Smooth muscle cell of trachea (primary cell): ENCODE measurements around the gene CBS. TPM values are rescaled to one million over a fixed set of nuclear protein-coding genes. Genes with fewer than 3 reads are reported as not detected.

Experiments
- total RNA-seq: library from RNA; depleted of rRNA; stranded (reverse); fragments of >200 nt; gene quantifications from 2 replicates; pipeline ENCODE4 v1.2.1, GENCODE V29; 2014

The CBS gene
- total RNA-seq = 47.0 and 58.5 TPM in 2 replicates

DNA sequence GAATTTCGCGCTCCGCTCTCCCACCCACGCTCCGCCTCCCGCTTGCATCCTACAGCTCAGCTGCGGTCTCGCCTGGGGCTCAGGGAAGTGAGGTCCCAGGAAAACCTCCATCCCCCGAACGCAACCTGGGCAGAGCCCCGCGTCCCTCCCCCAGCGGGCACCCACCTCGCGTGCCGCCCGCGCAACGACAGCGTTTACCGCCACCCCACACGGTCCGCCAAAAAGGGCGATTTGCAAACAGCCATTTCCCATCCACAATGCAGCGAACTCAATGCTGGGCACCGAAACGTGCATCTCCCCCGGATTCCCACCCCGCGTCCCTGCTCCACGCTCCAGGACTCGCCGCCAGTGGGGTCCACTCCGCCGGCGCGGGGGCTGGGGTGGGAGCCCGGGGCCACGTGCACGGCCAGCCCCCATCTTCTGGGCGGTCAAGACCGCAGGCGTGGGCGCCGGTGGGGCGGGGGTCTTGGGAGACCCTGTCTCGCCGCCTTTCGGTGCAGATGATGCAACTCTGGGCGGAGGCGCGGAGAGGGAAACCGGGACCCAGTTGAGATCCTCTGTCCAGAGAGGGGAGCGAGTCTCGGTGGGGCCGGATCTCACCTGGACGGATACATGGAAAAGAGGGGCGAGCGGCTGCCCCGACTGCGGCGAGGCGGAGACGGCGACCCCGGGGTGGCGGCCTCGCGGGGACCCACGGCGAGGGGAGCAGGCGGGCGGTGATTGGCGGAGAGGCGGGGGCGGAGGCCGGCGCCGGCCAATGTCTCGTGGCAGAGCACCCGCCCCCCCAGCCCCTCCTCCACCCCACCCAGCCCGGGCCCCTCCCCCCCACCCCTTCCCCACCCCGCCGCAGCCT lies at the start of gene CBS:
CBS (minus strand) TSS at position 666 of the 853 bp plus-strand sequence. CDS start 3,642 bp downstream, outside the sequence.

DNA sequence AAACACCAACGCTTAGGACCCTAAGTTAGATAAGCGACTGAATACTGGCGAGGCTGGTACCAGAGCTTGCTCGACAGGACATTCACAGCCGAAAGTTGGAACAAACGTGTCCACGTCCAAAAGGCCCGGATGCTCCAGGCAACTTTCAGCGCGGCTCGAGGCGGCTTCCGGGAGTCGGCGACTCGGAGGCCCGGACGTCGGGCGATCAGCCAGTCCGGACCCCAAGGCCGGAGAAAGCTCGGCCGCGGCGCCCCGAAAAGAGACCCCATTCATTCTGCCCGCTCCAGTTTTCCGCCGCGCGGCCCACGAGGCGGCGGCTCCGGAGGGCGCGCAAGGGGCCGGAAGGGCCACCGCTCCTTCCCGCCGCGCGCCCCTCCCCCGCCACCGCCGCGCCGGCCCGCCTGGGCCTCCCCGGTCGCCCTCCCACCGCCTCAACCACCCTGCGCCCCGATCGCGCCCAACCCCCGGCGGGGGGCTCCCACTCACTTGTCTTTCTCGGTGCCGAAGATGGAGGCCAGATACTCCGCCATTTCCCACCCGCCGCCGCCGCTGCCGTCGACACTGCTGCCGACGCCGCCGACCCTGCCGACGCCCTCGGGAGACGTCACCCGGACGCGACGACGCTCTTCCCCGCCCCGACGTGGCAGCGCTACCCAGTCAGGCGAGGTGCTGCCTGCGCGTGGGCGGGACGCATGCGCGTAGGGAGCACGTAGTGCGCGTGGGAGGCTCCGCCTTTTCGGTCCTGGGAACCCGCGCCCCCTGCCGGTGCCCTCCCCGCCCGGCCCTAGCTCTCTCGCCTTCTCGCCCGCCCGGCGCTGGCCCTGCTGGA lies 31.5 kb upstream of the CBS start, which contains the start of gene U2AF1:
U2AF1 (minus strand) TSS at position 606 of the 829 bp plus-strand sequence; CDS start at position 530, 76 bp downstream.

Other genes starting within 250 kb of the CBS start
- gene WDR4, start 196.3 kb downstream of the CBS start, total RNA-seq = 8.4 and 10.9 TPM in 2 replicates
- gene NDUFV3, start 182.5 kb downstream of the CBS start, total RNA-seq = 56.6 and 81.7 TPM in 2 replicates
- not detected in 2 replicates for gene ERVH48-1, start 150.2 kb downstream of the CBS start, total RNA-seq
- 15.0 and 17.5 TPM in 2 replicates for gene PKNOX1, start 101.3 kb downstream of the CBS start, total RNA-seq
- gene U2AF1, start 31.7 kb upstream of the CBS start, total RNA-seq = 15.7 and 36.9 TPM in 2 replicates
- gene CRYAA, start 93.2 kb upstream of the CBS start, total RNA-seq = not detected in 2 replicates